NAMALWA (cell line): ENCODE data around the gene EGLN1.
"Not testable (repeated sequence)": the region's sequence is repeated elsewhere in the genome, so short reads cannot be mapped to it uniquely, and the experiment has no call there.

ENCODE experiments used
- DNase-seq: peaks from one replicate; pipeline ENCODE4 v3.0.0-alpha.2; 2015; ENCODE audit warnings: low spot score

The EGLN1 gene

DNA sequence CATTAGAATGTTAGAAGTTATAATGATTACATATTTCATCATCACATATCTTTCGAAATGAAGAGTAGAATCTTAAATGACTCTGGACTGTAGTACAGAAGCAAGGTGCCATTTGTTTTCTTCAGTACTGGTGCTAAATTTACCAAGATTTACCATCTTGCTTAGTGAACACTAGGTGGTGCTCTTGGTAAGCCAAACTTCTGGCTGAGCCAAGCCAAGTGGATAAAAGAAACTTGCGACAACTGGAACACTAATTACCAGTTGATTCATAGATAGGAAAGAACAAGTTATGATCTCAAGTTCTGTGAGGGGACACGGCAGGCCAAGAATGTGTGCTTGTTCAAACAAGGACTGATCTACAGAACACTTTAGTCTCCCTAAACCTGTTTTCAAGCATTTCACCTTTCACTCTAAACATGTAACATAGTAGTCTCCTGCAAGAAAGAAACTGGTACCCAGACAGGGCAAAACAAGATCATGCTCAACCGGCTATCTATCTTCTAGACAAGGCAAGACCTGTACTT is 64.2 kb downstream of the EGLN1 start:
- DNase-seq, result peak; percentile 72

DNA sequence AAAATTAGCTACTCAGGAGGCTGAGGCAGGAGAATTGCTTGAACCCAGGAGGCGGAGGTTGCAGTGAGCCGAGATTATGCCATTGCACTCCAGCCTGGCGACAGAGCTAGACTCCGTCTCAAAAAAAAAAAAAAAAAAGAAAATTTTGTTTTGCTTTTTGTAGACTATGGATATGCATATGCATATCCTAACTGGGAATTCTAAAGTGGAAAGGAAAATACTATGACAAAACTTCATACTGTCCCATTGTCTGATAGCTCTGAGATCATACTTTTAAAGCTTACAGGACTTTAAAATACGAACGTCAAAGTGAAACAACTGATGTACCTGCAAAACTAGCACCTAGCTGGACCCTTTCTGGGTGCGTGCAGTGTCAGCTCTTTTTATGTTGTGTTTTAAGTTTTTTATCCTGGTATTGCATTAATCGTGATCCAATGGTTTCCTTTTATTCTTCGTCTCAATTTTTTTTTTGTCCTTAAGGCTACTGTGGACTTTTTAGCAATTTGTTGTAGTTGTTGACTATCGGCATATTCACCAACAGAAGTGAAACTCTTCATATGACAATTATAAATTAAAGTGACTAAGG is 64.8 kb downstream of the EGLN1 start:
- no peak for DNase-seq

DNA sequence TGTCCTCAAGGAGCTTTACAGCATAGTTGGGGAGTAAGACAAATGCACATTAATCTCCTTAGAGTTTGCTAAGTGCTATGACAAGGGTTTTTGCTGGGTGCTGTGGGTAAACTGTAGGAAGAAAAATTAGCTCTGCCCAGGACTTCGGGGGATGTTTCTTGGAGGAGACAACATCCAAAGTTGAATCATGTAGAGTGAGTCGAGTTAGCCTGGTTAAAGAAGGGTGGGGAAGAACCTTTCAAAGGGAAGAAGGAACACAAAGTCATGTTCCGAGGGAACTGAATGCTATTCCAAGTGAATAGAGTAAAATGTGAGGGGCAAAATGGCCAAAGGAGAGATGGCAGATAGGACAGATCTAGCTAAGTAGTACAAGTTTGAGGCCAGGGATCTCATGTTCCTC is 66.9 kb downstream of the EGLN1 start:
- no peak for DNase-seq

DNA sequence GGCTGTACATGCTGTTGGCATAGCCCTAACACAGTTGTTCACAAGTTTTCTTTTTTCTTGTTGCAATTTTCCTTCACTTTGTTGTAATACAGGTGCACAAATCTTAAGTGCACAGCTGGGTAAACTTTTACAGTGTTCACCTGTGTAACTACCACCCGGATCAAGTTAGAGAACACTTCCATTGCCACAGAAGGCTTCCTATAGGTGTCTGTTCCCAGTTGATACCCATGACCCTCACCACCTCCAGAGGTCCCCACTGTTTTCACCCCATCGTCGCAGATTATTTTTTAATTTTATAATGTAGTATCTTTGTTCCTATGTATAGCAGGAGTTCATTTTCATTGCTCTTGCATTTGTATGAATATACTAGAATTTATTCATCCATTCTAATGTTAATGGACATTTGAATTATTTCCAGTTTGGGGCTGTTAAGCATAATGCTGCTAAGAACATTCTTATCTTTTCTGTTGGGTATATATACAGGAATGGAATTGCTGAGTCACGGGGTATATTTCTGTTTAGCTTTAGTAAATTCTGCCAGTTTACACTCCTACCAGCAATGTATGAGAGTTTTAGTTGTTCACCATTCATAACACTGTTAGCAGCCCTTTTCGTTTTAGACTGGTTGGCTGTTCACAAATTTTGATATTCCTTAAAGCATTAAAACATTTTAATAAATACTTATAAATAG is 67.6 kb downstream of the EGLN1 start:
- no peak for DNase-seq

DNA sequence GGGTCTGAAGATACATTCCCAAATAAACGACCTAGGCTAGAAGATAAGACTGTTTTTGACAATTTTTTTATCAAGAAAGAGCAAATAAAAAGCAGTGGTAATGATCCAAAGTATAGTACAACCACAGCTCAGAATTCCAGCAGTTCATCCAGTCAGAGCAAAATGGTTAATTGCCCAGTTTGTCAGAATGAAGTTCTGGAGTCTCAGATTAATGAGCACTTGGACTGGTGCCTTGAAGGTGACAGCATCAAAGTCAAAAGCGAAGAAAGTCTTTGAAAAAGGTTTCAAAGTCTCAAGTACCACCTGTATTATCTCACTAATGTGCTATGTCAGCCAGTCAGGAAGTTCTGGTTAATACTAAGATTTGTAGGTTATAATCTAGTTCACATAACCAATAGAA is 69.0 kb downstream of the EGLN1 start:
- no peak for DNase-seq

DNA sequence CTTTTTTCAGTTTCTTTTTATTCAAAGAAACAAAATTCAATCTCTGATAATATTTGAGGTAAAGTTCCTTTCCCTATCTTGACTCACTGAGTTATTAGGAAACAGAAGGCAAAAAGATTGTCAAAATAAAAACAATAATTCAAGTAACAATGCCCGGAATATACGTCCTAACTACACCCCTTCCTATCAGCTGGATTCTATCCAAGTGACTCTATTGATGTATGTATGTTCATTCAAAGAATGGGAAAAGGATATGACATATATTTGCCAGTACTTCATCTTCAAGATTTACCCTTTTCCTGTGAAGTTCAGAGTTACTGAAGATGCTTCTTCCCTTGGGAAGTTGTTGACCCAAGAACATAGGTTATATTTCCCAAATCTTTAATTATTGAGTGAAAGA is 70.3 kb downstream of the EGLN1 start:
- DNase-seq, result no peak

DNA sequence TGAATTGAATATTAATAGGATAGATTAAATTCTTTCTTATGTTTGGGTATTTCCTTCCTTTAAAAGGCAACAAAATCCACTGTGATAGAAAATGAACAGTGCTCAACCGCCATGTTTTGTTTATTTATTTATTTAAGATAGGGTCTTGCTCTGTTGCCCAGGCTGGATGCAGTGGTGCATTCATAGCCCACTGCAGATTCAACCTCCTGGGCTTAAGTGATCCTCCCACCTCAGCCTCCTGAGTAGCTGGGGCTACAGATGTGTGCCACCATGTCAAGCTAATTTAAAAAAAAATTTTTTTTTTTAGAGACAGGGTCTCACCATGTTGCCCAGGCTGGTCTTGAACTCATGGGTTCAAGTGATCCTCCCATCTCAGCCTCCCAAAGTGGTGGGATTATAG is 73.2 kb downstream of the EGLN1 start:
- not testable (repeated sequence) for DNase-seq

DNA sequence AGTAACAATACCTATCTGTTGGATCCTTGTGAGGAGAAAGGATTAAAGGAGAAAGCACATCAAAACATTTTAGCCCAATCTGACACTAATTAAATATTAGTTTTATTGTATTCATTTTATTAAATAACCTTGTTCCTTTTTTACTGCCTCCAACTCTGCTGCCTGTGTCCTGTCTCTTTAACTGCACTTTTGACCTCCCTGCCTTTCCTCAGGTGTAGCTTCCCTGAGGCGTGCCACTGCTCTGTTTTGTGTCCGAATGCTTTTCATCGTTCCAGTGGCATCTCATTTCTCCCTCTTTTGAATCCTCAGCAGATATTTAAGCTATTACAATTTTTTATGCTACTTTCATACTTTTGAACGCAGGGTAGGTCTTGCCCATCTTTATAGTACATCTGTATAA is 73.6 kb downstream of the EGLN1 start:
- no peak for DNase-seq

DNA sequence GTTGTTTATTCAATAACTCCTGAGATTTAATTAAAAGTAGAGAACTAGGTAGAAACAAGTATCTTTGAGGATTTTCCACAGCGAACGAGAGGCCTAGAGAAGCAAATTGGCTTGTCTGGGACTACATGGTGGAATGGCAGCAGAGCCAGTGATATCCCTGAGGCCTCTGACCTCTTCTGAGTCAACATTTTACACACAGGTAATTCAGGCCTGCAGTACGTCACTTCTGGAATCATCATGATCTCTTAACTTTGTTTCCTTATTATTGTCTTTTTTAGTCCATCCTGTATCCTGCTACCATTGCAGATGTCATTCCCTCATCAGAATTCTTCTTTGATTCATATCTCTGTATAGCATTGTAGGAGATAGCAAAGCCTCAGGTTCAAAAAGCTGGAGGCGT is 74.1 kb downstream of the EGLN1 start:
- no peak for DNase-seq

DNA sequence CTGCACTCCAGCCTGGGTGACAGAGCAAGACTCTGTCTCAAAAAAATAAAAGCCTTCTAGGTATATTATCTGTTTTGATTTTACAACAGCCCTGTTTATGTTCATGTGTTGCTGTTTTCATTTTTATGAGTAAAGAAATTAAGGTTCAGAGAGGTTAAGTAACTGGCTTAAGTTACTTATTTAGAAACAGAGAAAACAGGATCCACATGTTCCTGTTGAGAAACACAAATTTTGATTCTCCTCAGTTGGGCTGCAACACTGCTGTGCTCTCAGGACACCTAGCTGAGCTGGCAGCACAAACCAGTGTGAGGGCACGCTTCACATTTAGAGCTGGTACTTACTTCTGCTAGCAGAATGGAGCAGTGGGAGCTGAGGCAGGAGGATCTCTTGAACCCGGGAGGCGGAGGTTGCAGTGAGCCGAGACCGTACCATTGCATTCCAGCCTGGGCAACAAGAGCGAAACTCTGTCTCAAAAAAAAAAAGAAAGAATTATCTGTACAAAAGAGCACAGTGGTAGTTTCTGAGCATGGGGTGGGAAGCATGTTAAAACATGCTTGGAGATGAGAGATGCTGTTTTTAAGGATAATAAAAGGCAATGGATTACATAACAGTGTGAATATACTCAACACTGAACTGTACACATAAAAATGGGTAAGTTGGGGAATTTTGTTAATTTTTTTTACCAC is 81.6 kb downstream of the EGLN1 start:
- no peak for DNase-seq

DNA sequence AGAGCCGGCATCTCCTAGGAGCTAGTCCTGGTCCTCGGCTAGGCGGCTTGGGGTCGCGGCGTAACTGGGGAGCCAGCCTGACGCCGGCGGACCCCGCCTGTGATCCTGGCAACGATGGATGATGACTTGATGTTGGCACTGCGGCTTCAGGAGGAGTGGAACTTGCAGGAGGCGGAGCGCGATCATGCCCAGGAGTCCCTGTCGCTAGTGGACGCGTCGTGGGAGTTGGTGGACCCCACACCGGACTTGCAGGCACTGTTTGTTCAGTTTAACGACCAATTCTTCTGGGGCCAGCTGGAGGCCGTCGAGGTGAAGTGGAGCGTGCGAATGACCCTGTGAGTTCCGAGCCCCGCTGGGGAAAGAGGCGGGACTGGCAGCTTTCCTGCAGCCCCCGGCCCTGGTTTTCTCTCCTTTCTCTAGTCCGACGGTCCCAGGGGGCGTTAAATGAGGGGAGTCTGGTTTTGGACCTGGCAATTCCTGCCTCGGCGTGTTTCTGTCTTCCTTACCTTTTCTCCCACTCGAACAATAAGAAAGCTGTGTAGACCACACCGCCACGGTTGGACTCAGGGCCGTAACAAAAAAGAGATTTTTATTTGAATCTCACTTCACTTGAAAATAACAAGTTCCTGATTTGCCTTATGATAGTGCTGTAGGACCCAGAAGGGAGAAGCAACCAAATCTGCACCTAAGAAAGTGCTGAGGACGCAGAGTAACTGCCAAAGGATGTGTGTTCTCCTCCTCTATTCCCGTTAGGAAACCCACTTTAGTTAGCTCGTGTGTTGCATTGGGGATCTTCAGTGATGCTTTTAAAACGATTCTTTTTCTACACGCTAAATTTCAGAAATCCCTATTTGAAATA is 83.6 kb downstream of the EGLN1 start, which contains the start of gene SPRTN:
Gene SPRTN (plus strand): TSS at position 24 of the 859 bp plus-strand sequence. CDS start 91 bp downstream, at position 115.
- DNase-seq, result peak; percentile 44

DNA sequence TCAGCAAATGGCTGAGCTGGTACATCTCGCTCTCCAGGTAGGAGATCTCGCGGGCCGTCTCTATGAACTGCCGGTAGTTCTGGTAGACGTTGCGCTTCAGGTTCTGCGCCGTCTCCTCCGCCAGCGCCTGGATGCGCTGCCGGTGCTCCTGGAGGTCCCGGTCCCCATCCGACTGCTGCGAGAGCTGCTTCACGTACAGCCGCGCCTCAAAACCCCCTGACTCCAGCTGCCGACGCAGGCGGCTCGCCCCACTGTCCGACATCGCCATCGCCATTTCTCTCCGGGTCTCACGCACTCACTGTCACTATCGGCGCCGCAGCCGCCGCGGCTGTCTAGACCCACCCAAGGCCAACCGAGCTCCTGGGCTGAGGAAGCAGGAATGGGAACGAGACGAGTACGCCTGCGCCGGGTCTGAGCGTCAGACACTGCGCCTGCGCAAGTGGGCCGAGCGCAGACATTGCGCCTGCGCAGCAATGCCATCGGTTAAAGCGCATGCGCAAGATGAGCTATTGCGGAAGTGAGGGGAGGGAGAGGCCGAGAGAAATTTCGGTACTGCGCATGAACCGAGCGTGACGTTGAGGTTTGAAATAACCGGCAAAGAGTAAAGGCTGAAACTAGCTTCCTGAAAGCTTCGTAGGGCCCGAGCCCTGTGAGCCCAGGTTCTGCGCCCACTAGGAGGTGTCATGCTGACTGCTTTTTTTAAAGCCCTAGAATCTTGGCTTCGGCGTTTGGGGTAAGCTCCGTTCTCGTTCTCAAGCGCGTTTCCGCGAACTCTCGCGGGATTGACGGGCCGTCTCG is 84.4 kb downstream of the EGLN1 start, which contains the start of gene EXOC8:
Gene EXOC8 (minus strand): TSS at position 381 of the 798 bp plus-strand sequence. CDS start 107 bp downstream, at position 274.
- peak; percentile 98 for DNase-seq

DNA sequence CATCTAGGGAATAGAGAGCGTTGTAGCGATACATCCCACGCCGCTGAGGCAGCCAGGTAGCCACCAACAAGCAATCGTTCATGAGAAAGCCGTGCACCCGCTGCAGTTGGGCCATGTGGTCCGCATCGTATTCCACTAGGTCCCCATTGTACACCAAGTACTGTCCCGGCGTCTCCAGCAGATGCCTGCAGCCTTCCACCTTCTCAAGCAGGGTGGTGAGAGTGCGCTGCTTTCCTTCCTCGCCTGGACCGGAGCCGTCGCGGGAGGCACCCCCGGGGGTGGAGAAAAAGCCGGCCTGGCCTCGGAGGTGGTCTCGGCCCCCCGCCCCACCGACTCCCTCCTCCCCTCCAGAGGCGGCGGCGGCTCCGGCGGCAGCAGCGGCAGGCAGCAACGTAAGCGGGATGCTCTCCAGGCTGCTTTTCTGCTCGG is 85.0 kb downstream of the EGLN1 start:
- DNase-seq, result no peak

DNA sequence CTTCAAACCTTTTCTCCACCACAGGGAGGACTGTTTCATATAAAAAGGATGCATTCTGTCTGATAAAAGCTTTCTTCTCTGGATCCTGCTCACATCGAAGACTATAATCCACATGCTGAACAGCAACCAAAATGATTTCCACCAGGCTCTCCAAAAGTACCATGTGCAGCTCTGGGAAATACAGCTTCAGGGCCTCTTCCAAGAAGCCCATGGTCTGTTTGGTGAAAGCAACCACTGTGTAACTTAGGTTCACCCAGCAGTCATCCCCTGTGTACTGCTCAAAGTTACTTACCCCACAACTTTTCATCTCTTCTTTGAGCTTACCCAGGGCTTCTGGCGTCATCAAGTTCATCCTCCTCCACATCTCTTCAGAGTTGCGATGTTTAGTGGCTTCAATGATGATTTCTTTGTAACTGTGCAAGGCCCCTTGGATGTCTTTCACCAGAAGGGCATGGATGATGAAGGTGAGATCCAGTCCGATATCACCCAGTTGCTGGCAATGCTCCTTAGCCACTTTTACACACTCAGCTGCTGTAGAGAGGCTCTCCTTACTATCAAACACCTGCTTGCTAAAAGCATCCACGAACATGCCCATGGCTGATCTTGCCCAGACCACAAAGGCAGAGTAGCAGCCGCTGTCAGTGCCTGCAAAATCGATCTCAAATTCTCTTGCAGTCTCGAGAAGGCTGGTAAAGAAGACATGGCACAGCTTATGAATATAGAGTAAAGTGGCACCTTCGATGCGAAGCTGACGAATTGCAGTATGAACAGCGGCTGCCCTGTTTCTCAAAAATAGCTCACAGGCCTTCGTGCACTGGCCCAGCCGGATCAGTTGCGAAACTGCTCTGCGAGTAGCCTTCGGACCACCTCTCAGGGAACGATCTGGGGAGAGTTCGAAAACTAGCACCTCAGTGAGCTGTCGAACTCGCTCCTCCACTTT is 86.2 kb downstream of the EGLN1 start:
- DNase-seq, result peak; percentile 22

DNA sequence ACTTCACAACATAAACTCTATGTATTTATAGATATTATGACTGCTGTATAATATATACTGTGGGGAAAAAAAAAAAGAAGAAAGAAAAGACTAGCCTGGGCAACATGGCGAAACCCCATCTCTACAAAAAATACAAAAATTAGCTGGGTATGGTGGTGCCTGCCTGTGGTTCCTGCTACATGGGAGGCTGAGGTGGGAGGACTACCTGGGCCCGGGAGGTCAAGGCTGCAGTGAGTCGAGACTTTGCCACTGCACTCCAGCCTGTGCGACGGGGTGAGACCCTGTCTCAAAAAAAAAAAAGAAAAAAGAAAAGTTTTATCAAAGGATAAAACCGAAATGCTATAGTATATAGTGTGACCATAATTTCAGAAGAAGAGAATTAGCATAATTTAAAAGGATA is 87.1 kb downstream of the EGLN1 start:
- DNase-seq, result no peak

DNA sequence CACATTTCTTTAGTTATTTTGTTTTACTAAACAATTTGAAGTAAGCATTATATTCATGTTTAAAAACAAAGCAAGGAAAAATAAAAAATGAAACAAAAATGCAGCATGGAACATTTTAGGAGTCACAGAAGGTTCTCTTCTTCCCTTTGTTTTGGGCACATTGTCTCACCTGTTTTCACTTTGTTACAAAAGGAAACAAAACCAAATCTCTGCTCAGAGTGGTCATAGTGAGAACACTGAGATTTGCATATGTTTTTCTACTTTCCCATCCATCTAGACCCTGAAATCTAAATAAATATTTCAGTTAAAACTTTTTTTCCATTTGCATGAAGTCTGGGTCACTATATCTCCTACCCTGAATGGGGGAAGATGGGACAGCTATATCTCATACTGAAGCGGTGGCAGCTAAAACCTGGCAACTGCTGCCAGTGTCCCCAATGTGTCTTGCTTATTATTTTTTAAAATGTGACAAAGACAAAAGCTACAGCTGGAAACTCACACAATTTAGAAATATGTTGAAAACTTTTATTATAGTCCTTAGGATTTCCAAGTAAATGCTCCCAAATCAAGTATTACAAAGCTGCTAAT is 87.9 kb downstream of the EGLN1 start:
- peak; percentile 6 for DNase-seq

DNA sequence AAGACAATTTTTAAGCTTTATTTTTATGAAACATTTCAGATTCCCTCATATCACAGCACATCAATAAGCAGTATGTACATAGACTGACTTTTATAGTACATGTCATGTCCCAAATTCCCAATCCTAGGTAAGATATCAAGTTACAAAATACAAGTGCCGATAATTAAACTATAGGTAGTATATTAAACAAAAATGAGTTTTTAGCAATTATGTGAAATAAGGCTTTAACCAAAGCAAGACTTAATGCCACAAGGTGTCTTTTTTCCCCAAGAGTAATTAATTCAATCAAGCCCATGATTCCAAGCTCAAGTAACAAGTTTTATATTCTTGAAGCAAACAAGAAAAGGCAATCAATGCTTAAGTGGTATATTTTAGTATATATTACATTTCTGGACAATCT is 89.3 kb downstream of the EGLN1 start:
- DNase-seq, result no peak

DNA sequence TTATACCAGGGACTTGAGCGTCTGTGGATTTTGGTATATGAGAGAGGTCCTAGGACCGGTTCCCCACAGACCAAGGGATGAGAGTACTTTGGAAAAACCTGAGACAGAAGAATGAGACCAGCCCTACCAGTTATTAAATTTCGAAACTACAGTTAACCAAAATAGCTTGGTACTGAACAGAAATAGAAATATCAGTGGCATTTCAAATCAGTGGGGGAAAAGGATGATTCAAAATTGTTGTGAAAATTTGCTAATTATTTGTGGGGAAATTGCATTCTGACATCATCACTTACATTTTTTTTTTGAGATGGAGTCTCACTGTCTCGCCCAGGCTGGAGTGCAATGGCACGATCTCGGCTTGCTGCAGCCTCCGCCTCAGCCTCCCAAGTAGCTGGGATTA is 92.6 kb downstream of the EGLN1 start:
- no peak for DNase-seq

DNA sequence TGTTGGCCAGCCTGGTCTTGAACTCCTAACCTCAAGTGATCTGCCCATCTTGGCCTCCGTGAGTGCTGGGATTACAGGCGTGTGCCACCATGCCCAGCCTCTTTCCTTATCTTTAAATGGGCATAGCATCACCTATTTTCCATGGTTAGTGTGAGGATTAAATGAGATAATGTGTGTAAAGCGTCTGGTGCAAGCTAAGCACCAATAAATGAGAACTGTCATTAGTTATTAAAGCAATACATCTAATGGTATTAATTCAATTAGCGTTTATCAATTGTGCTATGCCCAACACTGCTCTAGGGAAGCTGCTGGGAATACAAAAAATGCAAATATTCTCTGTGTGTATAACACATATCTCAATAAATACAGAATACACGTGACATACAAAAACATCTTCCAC is 94.5 kb downstream of the EGLN1 start:
- DNase-seq, result no peak

DNA sequence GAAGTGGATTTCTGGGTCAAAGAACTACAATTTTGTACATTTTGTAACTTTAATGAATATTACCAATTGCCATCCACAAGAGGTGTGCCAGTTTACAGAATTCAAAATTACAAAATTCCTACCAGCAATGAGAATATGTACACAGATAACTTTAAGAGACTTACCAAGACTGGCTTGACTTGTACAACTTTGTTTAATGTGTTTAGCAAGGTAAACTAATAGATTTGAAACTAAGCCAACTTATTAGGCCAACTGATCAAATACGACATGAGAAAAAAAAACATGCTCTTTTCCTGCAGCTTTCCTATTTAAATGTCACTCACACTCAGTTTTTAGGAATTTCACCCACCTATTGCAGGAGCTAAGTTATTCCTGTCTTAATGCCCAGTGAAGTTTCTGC is 95.8 kb downstream of the EGLN1 start:
- DNase-seq, result no peak
